ENCODE results near the gene TERC.

Gene TERC

GRCh38 chr3:169787120-169787519 is 22.3 kb upstream of the TERC start:
- no peak overlapping the region for H3K4me3 ChIP-seq (replicated peaks in 1 of 2; ENCODE audit: low read depth in 2 of 2, low read length in 2 of 2)
- no peak for TF ChIP-seq CTCF (IDR thresholded peaks at IDR 0.05; ENCODE audit: low read depth, low read length)
- no peak for DNase-seq (ENCODE audit: low read depth in 2 of 2)

GRCh38 chr3:169781209-169781855 is 16.5 kb upstream of the TERC start:
- DNase-seq (ENCODE audit: low read depth in 2 of 2), result no peak
- H3K4me3 ChIP-seq (replicated peaks in 1 of 2; ENCODE audit: low read depth in 2 of 2, low read length in 2 of 2), result no peak overlapping the region
- TF ChIP-seq CTCF (IDR thresholded peaks at IDR 0.05; ENCODE audit: low read depth, low read length), result no peak

GRCh38 chr3:169780742-169781141 is 15.9 kb upstream of the TERC start:
- TF ChIP-seq CTCF (IDR thresholded peaks at IDR 0.05; ENCODE audit: low read depth, low read length), result no peak
- DNase-seq (ENCODE audit: low read depth in 2 of 2), result no peak
- H3K4me3 ChIP-seq (replicated peaks in 1 of 2; ENCODE audit: low read depth in 2 of 2, low read length in 2 of 2), result no peak overlapping the region

GRCh38 chr3:169777822-169778221 is 13.0 kb upstream of the TERC start:
- DNase-seq (ENCODE audit: low read depth in 2 of 2), result no peak
- H3K4me3 ChIP-seq (replicated peaks in 1 of 2; ENCODE audit: low read depth in 2 of 2, low read length in 2 of 2), result no peak overlapping the region
- TF ChIP-seq CTCF (IDR thresholded peaks at IDR 0.05; ENCODE audit: low read depth, low read length), result no peak

- H3K4me3 ChIP-seq (replicated peaks in 1 of 2; ENCODE audit: low read depth in 2 of 2, low read length in 2 of 2), result peak overlapping the region; percentile 81 to 98
- DNase-seq (ENCODE audit: low read depth in 2 of 2), result no peak
- no peak for TF ChIP-seq CTCF (IDR thresholded peaks at IDR 0.05; ENCODE audit: low read depth, low read length)
Observed at GRCh38 chr3:169774186-169774585, 9.3 kb upstream of the TERC start.

GRCh38 chr3:169772897-169773816 is 8.3 kb upstream of the TERC start, which contains the start of gene MYNN:
Gene MYNN, plus strand, starts transcription at chr3:169773396. Its CDS starts 900 bp downstream, at chr3:169774296.
- H3K4me3 ChIP-seq (replicated peaks in 1 of 2; ENCODE audit: low read depth in 2 of 2, low read length in 2 of 2), result peak within 1 kb of the TSS; percentile 81 to 98
- DNase-seq (ENCODE audit: low read depth in 2 of 2), result peak; percentile 90 to 92
- peak; percentile 1 for TF ChIP-seq CTCF (IDR thresholded peaks at IDR 0.05; ENCODE audit: low read depth, low read length)
